IPS DF 19.7 (cell line): Measurements from ENCODE around the gene TGM2.

ENCODE experiments used
- DNase-seq: peaks from one replicate; pipeline ENCODE4 v3.0.0-alpha.2; 2013; ENCODE audit warnings: low read depth, low spot score

Gene TGM2

DNA sequence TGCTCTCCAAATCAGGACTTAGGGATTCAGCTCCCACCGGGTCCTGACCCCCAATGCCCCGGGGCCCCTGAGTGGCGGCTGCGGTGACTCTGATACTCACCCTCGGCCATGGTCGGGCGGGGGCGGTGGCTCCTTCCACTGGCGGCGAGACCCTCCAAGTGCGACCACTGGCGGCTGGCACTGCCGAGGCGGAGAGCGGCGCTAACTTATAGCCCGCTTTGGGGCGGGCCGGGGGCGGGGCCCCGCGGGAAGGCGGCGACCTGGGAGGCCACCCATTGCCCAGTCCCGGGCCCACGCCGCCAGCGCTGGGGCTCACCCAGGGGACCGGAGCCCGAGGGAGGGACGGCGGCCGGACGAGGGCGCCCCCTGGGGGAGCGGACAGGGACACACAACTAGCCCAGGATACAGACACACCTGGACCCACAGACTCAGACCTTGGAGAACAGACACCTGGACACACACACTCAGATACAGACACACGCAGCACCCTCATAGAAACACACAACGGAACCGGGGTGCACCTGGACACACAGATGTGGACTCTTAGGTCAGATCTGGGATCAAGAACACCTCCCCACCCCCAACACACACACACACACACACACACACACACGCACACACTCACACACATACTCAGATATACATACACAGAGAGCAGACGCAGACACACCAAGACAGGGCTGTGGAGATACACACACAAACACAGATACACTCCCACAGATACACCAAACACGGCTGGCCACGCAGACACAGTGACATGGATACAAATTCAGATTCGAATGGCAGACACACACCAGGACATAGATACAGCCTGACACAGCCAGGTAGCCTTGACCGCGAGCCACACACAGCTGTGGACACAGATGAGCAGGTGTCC is at the start of gene TGM2:
Gene TGM2, minus strand, starts transcription at position 182 of the 877 bp plus-strand sequence. Its CDS starts 72 bp downstream, at position 110.
- DNase-seq: no peak

- DNase-seq: no peak
Observed at GRCh38 chr20:38214256-38215193, 49.5 kb upstream of the TGM2 start.

DNA sequence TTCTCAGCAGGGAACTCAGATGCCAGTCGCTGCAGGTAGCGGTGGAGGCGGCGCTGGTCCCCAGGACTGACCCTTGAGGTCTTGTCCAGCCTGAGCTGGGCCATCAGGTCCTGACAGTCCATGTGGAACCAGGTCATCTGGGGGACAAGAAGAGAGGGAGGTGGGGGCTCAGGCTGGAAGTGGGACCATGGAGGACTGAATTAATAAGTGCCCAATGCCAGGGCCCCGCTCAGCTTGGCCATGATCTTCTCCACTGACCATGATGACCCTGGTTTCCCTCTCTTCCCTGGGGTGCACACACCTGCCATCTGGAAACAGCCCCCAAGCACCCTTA is 48.5 kb upstream of the TGM2 start:
- DNase-seq: no peak

DNA sequence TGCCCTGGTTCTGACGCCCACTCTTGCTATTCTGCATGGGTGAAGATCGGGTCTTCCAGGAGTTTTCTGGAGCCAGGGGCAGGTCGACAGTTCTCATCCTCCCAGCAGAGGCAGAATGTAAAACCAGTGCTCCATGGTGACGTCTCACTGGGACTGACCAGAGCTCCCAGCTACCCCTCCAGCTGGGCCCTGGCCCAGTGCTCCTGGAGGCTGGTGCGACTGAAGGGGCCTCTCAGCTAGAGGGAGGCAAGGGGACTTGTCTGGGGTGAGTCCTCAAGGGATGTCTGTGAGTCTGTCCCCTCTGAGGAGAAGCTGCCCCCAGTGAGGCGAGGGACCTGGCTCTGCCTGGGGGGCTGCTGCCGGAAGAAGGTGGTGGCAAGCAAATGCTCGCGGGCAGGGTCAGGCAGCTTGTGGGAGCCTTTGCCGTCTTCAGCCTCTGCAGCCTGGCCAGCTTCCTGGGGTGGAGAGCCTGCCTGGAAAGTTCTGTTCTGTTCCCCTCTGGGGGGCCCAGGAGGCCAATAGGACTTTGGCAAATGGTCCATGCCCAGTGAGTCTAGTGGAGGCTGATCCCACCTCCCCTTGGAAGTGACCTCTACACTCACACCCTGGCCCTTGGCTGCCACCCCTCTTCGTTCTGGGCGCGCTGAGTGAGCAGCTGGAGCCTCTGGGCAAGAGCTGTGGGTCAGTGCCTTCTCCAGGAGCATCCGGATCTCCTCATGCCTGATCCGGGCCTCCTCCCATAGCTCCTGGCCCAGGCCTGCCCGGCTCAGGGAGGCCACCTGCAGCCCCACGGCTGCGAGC is 47.9 kb upstream of the TGM2 start:
- no peak for DNase-seq

DNA sequence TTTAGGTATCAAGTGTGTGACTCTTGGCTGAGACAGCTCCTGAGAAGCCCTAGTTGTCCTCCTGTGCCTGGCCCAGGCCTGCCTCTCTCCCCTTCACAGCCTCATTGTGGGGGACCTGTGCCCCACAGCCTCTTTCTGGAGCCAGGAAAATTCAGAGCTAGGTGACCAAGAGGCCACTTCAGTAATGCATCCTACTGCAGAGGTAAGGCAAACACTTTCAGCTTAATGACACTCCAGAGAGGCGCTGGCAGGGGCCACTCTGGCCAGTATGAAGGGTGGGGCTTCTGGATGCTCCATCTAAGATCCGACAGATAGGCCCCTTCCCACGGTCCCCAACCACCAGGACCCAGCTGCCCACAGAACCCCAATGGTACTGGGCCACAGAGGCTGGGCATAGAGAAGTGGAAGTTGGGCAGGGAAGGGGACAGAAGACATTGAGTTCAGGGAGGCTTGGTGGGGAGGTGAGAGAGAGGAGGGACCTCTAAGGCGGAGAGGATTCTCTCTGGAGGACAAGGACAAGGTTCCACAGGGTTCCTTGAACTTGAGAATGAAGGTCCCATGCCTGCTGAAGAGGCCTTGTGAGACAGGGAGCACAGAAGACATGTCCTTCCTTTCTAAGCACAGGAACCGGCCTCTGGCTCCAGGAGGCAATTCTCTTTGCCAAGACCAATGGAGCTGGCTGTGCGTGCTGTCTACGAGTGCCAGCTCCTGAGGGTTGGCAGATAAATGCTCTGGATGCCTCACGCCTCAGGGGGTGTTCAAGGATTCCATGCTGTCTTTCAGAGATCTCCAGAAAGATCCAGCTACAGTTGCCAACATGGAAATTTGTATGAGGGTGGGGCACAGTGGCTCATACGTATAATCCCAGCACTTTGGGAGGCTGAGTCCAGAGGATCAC is 46.4 kb upstream of the TGM2 start:
- no peak for DNase-seq

- no peak for DNase-seq
Observed at GRCh38 chr20:38210741-38211140, 45.7 kb upstream of the TGM2 start.

DNA sequence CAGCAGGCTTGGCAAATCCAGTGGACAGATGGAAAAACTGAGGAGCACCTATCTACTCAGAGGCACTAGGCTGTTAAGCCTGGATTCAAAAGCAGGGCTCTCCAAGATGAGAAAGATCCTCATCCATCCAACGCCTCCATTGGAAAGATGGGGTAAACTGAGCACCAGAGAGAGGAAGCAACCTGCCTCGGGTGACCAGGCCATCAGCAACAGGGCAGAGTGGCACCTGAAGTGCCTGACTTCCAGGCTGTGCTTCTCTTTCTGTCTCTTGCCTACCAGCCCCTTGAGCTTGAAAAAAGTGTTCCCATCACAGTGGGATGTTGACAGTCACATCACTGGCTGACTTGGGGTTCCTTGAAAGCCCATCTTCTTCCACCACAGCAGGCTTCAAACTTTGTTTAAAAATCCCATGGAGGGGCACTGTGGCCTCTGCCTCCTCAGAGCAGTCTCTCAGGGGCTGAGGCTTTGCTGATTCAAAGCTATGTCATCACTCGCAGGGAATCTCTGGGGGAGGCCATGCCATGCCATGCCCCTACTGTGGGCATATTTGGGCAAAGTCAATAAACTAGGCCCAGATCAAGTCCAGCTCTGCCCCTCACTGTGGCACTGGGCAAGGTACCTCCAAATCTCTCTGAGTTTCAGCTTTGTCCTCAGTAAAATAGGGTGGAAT is 44.8 kb upstream of the TGM2 start:
- no peak for DNase-seq

DNA sequence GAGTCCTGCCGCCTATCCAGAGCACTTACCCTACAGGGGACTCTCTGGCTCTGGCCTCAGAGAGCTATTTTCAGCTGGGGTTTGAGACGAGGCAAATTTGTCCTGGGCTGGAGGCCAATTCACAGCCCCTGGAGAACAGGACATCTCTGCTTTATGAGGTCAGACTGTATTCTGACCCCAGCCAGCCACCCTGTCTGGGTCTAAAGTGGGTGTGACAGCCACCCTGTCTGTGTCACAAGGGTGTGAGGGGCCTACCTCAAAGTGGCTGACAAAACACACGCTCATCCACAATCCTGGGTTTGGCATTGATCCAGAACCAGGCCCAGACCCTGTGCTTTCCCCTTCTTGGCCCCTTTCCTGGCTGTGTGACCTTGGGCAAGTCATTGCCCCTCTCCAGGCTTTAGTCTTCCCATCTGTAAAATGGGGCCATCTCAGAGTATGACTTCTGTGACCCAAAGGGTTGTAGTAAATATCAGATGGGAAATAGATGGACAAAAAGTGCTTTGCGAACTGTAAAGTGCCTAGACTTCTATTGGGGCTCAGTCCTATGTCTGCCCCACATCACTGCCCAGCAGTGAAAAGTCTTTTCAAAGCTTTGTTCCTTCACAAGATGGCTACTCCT is 44.1 kb upstream of the TGM2 start:
- no peak for DNase-seq

- no peak for DNase-seq
Observed at GRCh38 chr20:38208523-38208922, 43.5 kb upstream of the TGM2 start.

DNA sequence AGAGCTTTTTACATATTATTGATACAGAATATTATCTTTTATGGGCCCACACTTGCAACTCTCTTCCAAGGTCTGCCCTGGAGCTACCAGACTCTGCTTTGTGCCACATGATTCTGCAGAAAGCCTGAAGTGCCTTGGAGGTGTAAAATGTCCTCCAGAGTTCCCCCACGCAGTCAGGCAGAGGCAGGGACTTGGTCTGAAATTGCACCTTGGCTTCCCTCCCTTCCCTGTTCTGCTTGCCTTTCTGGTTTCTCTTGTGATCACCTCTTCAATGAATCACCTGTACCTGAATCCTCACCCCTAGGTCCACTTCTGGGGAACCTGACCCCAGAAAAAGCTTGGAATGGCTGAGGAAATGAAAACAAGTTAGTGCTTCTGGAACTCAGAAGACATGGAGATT is 43.0 kb upstream of the TGM2 start:
- DNase-seq: no peak

- no peak for DNase-seq
Observed at GRCh38 chr20:38207621-38208020, 42.6 kb upstream of the TGM2 start.

DNA sequence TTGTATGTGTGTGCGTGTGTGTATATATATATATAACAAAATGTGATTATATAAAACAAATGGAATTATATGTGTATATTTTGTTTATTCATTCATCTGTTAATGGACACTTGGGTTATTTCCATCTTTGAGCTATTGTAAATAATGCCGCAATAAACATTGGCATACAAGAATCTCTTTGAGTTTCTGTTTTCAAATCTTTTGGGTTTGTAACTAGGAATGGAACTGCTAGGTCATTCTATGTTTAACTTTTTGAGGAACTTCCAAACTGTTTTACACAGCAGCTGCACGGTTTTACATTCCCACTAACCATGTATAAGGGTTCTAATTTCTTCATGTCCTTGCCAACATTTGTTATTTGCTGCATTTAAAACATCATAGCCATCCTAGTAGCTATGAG is 39.9 kb upstream of the TGM2 start:
- DNase-seq: no peak

- DNase-seq: no peak
Observed at GRCh38 chr20:38203981-38204357, 38.9 kb upstream of the TGM2 start.

DNA sequence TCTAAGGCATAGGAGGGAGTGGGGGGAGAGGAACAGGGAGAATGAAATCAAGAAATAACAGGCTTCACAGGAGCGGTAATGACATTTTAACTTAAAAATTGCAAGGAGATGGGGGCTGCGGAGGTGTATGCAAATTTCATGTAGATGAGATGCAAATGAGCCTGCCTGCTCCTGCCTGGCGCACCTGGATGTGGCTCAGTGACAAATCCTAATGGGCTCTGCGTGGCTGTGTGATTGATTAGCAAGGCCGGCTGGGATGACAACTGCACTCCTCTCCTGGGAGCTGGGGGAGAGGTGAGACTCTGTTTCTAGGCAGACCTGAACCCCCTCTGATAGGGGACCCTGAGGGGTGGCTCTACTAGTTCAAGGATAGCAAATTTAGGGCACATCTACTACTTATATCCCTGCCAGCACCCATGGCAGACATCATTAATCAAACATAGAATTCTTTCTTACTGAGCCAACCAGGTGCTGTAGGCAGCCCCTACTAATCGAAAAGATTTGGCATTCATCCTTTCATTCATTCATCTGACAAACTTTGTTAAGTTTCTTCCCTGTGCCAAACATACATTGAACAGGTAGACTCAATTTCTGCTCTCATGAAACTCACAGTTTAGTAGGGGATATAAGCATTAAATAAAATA is 38.4 kb upstream of the TGM2 start:
- DNase-seq: no peak

DNA sequence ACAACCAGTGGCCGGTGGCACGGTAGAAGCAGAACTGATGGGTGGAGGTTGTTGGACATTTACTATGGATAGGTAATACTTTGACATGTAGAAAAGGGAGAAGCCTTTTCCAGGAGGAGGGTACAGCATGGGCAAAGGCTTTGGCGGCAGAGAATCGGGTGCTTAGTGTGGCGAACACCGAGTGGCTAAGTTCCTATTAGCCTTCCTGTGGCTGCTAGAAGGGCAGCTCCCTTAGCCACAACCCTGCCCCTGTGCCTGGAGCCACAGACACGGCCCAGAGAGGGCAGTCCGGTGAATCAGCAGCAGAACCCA is 37.9 kb upstream of the TGM2 start:
- no peak for DNase-seq

GRCh38 chr20:38202153-38202981 is 37.3 kb upstream of the TGM2 start:
- DNase-seq: no peak

DNA sequence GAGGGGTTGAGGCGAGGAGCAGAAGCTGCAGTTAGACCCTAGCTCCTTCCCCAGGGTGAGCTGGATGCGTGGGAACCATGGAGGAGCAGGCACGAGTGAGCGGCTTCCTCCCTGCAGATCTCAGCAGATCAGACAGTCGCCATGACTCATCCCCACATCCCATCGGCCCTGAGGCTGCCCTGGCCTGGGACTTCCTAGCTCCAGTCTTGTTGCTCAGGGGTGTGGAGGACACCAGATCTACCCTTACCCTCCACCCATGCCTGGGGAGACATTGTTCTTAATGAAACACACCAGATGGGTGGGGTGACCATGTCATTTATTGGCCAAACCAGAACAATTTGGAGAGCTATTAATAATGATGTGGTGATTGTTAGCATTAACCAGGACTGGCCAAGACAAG is 36.3 kb upstream of the TGM2 start:
- no peak for DNase-seq

DNA sequence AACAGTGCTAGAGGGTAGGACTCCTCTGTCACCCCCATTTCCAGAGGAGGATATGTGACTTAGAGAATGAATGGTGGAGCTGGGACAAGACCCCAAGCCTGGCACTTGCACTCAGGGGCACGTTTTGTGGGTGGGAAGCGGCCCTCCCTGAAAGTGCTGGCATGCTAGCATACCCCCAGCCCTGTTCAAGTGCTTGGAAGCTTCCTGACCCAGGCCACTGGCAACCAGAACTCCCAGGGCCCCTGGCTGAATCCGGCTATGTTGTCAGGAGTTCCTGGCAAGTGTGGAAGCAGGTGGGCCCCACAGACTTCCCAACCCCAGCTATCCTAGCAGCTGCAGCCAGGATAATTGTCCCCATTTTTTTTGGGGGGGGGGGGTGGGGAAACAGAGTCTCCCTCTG is 35.6 kb upstream of the TGM2 start:
- DNase-seq: no peak
